K562 (cell line): ENCODE results near the gene DOK3. TPM values are rescaled to one million over a fixed set of nuclear protein-coding genes. Genes with fewer than 3 reads are reported as not detected.
A peak's percentile ranks its signal among the peaks of the same experiment; 100 is the strongest.

Experiments
- ATAC-seq: fragments of 200-7000 bp; cut with Tn5 transposase; 3 replicates; pipeline ENCODE4 v1.9.1; 2020; ENCODE audit warnings: moderate library complexity
- BruUV-seq: library from RNA; stranded (reverse); fragments of 400-500 nt; replicated peaks from 2 replicates; lab custom pipeline; 2021; lab: Mats Ljungman, UMichigan
- CTCF ChIA-PET: fragments of 300-600 bp; formaldehyde crosslinking; extraction: SDS; loops from one replicate; lab custom pipeline; 2021; ENCODE audit warnings: low intra/inter-chr PET ratio; lab: Yijun Ruan, JAX
- POLR2A ChIA-PET: fragments of 300-600, 350-650 bp; sonication (Branson Sonifier 250); formaldehyde crosslinking; extraction: SDS; loops from one replicate; lab custom pipeline; 2021; ENCODE audit warnings: antibody characterized with exemption, inconsistent platforms; lab: Yijun Ruan, JAX
- DNase-seq, 4 experiments: peaks; one replicate each; pipeline versions ENCODE4 v3.0.0 to v3.0.0-alpha.2; 2011 to 2018; ENCODE audit warnings: low spot score in 3 of 4, mixed read lengths in 3 of 4; ENCODE audit errors: extremely low read depth in 1 of 4
- FAIRE-seq: peaks from 2 replicates; lab custom pipeline; 2011; peaks lifted over from hg19 to GRCh38; lab: Jason Lieb, UNC
- H2AFZ ChIP-seq: 2 replicates; pipeline ENCODE4 v1.6.0; 2011; ENCODE audit warnings: low read depth, low read length, control low read depth, inconsistent platforms
- H3K27ac ChIP-seq: fragments of 200-600 bp; 3 replicates; pipeline ENCODE4 v1.8.0; 2011; ENCODE audit warnings: low read depth, mild to moderate bottlenecking, control low read depth, inconsistent platforms, low read length, moderate library complexity, mixed read lengths; ENCODE audit errors: extremely low read depth
- H3K27me3 ChIP-seq, 2 experiments: fragments of 300-600 bp in 1 of 2; 2 replicates in 1 of 2; 3 replicates in 1 of 2; pipeline versions ENCODE4 v1.6.0 to v1.8.0; 2011; ENCODE audit warnings: inconsistent platforms in 2 of 2, low read length in 2 of 2, mild to moderate bottlenecking in 1 of 2, mixed read lengths in 1 of 2, moderate library complexity in 1 of 2; ENCODE audit not compliant: control insufficient read depth in 2 of 2, insufficient read depth in 2 of 2
- H3K36me3 ChIP-seq: fragments of 300-600 bp; 3 replicates; pipeline ENCODE4 v1.8.0; 2011; ENCODE audit warnings: mild to moderate bottlenecking, low read length, inconsistent platforms; ENCODE audit not compliant: control insufficient read depth, insufficient read depth
- H3K4me1 ChIP-seq, 2 experiments: fragments of 200-600 bp in 1 of 2; replicated peaks in 1 of 2; 2 replicates in 1 of 2; 3 replicates in 1 of 2; pipeline versions ENCODE4 v1.5.1 to v1.8.0; 2011; ENCODE audit warnings: inconsistent platforms in 2 of 2, low read length in 2 of 2, mild to moderate bottlenecking in 1 of 2, mixed read lengths in 1 of 2, moderate library complexity in 1 of 2; ENCODE audit not compliant: control insufficient read depth in 2 of 2, insufficient read depth in 2 of 2
- H3K4me2 ChIP-seq: 2 replicates; pipeline ENCODE4 v1.6.1; 2011; ENCODE audit warnings: low read length, control low read depth, inconsistent platforms, mixed read lengths; ENCODE audit not compliant: insufficient read depth
- H3K4me3 ChIP-seq: fragments of 200-600 bp; sonication (generic), shearing (Covaris generic); 2 replicates; pipeline ENCODE4 v1.5.1; 2016; ENCODE audit warnings: control low read depth, inconsistent platforms
- H3K79me2 ChIP-seq: fragments of 200-600 bp; 3 replicates; pipeline ENCODE4 v1.8.0; 2011; ENCODE audit warnings: low read length, inconsistent platforms; ENCODE audit not compliant: control insufficient read depth, insufficient read depth
- H3K9ac ChIP-seq, 2 experiments: 2 replicates each; pipeline versions ENCODE4 v1.6.0 to v1.6.1; 2011; ENCODE audit warnings: low read depth in 2 of 2, low read length in 2 of 2, control low read depth in 1 of 2, inconsistent platforms in 1 of 2, mild to moderate bottlenecking in 1 of 2, mixed read lengths in 1 of 2; ENCODE audit not compliant: insufficient read depth in 1 of 2
- H3K9me1 ChIP-seq: one replicate; pipeline ENCODE4 v1.6.0; 2011; ENCODE audit warnings: inconsistent platforms, mild to moderate bottlenecking, low read length, moderate library complexity; ENCODE audit not compliant: control insufficient read depth, insufficient read depth
- H3K9me3 ChIP-seq: replicated peaks from 2 replicates; pipeline ENCODE4 v1.5.1; 2011; ENCODE audit warnings: low read depth, low read length, inconsistent platforms; ENCODE audit not compliant: control insufficient read depth, insufficient read depth
- H4K20me1 ChIP-seq: replicated peaks from 2 replicates; pipeline ENCODE4 v1.6.1; 2011; ENCODE audit warnings: low read length, inconsistent platforms, mixed read lengths; ENCODE audit not compliant: control insufficient read depth, insufficient read depth
- BCOR ChIP-seq: fragments of 450-650 bp; IDR thresholded peaks from 2 replicates; pipeline ENCODE4 v1.6.1; 2016
- CREB3 ChIP-seq: fragments of 450-650 bp; conservative IDR thresholded peaks from 2 replicates; pipeline ENCODE4 v1.6.1; 2016; ENCODE audit warnings: missing genetic modification characterization, low read depth, mild to moderate bottlenecking, missing compliant biosample characterization, moderate library complexity
- ELF2 ChIP-seq: fragments of 250-450 bp; sonication (Bioruptor Pico); IDR thresholded peaks from 2 replicates; pipeline ENCODE4 v1.5.0; 2021; ENCODE audit warnings: mild to moderate bottlenecking
- NUFIP1 ChIP-seq: fragments of 450-650 bp; IDR thresholded peaks from 2 replicates; pipeline ENCODE4 v1.6.1; 2018; ENCODE audit not compliant: partially characterized antibody
- PRPF4 ChIP-seq: fragments of 200-400 bp; formaldehyde crosslinking; IDR thresholded peaks from one replicate; pipeline ENCODE4 v1.6.1; 2017; ENCODE audit warnings: low read length, low read depth, mild to moderate bottlenecking; ENCODE audit not compliant: insufficient read depth, poor library complexity, severe bottlenecking
- RBFOX2 ChIP-seq: fragments of 200-400 bp; formaldehyde crosslinking; IDR thresholded peaks from 2 replicates; pipeline ENCODE4 v1.6.1; 2017; ENCODE audit warnings: low read depth, mild to moderate bottlenecking, low read length, moderate library complexity
- RBM25 ChIP-seq: fragments of 200-400 bp; formaldehyde crosslinking; IDR thresholded peaks from 2 replicates; pipeline ENCODE4 v1.6.1; 2018; ENCODE audit warnings: low read length, low read depth, moderate library complexity; ENCODE audit not compliant: severe bottlenecking
- SPI1 ChIP-seq: IDR thresholded peaks from 2 replicates; pipeline ENCODE4 v1.6.1; 2011; ENCODE audit warnings: low read depth, low read length, control low read depth, borderline replicate concordance
- ZFP36 ChIP-seq: fragments of 150-350 bp; IDR thresholded peaks from 2 replicates; pipeline ENCODE4 v1.6.1; 2018; ENCODE audit warnings: low read length, low read depth; ENCODE audit not compliant: partially characterized antibody
- ZKSCAN1 ChIP-seq: fragments of 150-350 bp; IDR thresholded peaks from 2 replicates; pipeline ENCODE4 v1.6.1; 2016; ENCODE audit warnings: low read depth, low read length
- ZNF140 ChIP-seq: fragments of 250-450 bp; sonication (Bioruptor Pico); IDR thresholded peaks from 2 replicates; pipeline ENCODE4 v1.8.0; 2021; ENCODE audit warnings: moderate library complexity, mild to moderate bottlenecking, inconsistent platforms
- ZNF263 ChIP-seq: sonication (generic); formaldehyde crosslinking; IDR thresholded peaks from 2 replicates; pipeline ENCODE4 v1.8.0; 2022; ENCODE audit warnings: mild to moderate bottlenecking, missing genetic modification reagents, borderline replicate concordance
- WGBS: fragments of 100-300 bp; shearing (Covaris generic); methylation state at CpG from one replicate; pipeline ENCODE4 v1.1.6; 2016; ENCODE audit warnings: low coverage, mixed read lengths; ENCODE audit not compliant: insufficient coverage; ENCODE audit errors: missing lambda C conversion rate; 5-methylcytosine and 5-hydroxymethylcytosine counted together
- in situ Hi-C: fragments of 300-500 bp; cut with MboI; formaldehyde crosslinking; loops from 4 replicates; pipeline ENCODE4 v1.15.0; 2018; ENCODE audit warnings: inconsistent platforms, mixed read lengths
- intact Hi-C: fragments of 100-400 bp; cut with micrococcal nuclease; formaldehyde crosslinking; loops from 2 replicates; pipeline ENCODE4 v1.14.2; 2022
- polyA plus RNA-seq, 8 experiments: library from polyadenylated mRNA; depleted of rRNA in 4 of 8; stranded (reverse) in 5 of 8; unstranded in 3 of 8; fragments of >200 nt; fragmentation: Nextera tagmentation in 2 of 8; fragmentation: Illumina TruSeq in 1 of 8; extraction: Ambion mirVana in 2 of 8; extraction: Trizol in 1 of 8; gene quantifications; 2 replicates each; pipeline versions ENCODE4 v1.2.1 to v1.2.3, GENCODE V29; 2011 to 2014; ENCODE audit warnings: inconsistent platforms in 1 of 8, missing spikeins in 1 of 8
- total RNA-seq, 7 experiments: library from RNA; depleted of rRNA in 6 of 7; stranded (reverse); fragments of >200 nt in 6 of 7; fragmentation: Illumina TruSeq in 2 of 7; extraction: Trizol in 2 of 7; gene quantifications; 2 replicates each; pipeline versions ENCODE4 v1.2.1 to v1.2.3, GENCODE V29; 2011 to 2021; ENCODE audit warnings: low replicate concordance in 1 of 7
- TF ChIP-seq, protein P1 (sequence below): sonication (generic); formaldehyde crosslinking; IDR thresholded peaks from 2 replicates; pipeline ENCODE4 v1.5.0; 2020; ENCODE audit warnings: missing genetic modification reagents
- TF ChIP-seq, protein P2 (sequence below): fragments of 250-450 bp; sonication (Bioruptor Pico); IDR thresholded peaks from 2 replicates; pipeline ENCODE4 v1.4.0; 2020; ENCODE audit warnings: mild to moderate bottlenecking, moderate library complexity

DOK3 gene
- total and polyA plus RNA-seq, 9 of the 15 experiments (the other 6 are each of a cell fraction or from before 2014, with no cell fraction given): 1.3 to 23.0 (median 8.0) TPM

DNA sequence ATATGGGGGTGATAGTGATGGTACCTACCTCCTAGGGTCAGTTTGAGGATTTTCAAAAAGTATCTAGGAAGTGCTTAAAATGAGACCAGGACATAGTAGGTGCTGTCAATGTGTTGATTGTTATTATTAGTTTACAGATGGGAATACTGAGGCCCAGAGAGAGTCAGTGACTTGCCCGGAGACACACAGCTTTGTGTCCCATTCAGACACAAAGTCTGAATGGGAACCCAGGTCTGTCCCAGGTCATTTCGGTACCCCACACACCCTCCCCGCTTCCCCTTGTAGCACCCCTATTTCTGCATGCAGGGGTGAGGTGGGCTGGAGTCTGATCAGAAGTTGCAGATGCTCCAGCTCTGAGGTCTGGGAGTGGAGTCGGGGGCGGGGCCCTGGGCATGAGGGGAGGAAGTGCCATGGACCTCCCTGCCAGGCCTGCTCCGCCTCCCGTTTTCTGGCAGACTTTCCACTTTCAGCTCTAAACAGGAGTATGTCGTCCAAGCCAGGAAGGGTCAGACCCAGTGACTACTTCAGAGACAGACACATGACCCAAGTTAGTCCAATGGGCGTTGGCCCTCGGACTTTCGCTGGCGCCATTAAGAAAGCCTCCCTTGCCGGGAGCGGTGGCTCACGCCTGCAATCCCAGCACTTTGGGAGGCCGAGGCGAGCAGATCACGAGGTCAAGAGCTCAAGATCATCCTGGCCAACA is 32.9 kb downstream of the DOK3 start:
- BruUV-seq: no TSS peak
- ATAC-seq (no peak), DNase-seq (peak in 1 of 4 experiments; percentile 31), FAIRE-seq (peak; percentile 73)
- Histone ChIP-seq H3K79me2 (peaks cover 12% of the 10 kb centered on the region), H4K20me1 (no peaks in the 10 kb centered on the region), H3K9me1 (no peaks in the 10 kb centered on the region), H3K27me3 (no peaks in the 10 kb centered on the region), H3K9ac (no peak overlapping the region), H3K4me3 (no peak overlapping the region), H2AFZ (peak overlapping the region; percentile 56; the same call in 1 of the 2 replicates), H3K4me1 (peaks cover 35 to 56% of the 10 kb centered on the region in 2 experiments), H3K9me3 (no peaks in the 10 kb centered on the region), H3K4me2 (no peak overlapping the region), H3K27ac (peak overlapping the region; percentile 45; the same call in 2 of the 3 replicates), H3K36me3 (peaks cover 12% of the 10 kb centered on the region; the same call in 2 of the 3 replicates)
- ChIA-PET CTCF (no interaction called here), POLR2A (interaction anchor here (0.6 to 5.4 kb wide), 11 partner anchors 9 to 482 kb away, joined by 3 to 30 read pairs (median 4); no protein-coding TSS in a partner anchor)
- 59% methylated on average over 17 of the region's 18 CpGs for WGBS
- intact Hi-C loops (no loop called here), in situ Hi-C loops (no loop called here)
- TF ChIP-seq, protein P1, sequence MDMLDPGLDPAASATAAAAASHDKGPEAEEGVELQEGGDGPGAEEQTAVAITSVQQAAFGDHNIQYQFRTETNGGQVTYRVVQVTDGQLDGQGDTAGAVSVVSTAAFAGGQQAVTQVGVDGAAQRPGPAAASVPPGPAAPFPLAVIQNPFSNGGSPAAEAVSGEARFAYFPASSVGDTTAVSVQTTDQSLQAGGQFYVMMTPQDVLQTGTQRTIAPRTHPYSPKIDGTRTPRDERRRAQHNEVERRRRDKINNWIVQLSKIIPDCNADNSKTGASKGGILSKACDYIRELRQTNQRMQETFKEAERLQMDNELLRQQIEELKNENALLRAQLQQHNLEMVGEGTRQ (CRISPR knock-in tag): peak; percentile 31; the same call in 1 of the 2 replicates
- TF ChIP-seq SPI1: 0 out of 2 replicates have a peak, but pooled peaks have one; percentile 23
- TF ChIP-seq, protein P2, sequence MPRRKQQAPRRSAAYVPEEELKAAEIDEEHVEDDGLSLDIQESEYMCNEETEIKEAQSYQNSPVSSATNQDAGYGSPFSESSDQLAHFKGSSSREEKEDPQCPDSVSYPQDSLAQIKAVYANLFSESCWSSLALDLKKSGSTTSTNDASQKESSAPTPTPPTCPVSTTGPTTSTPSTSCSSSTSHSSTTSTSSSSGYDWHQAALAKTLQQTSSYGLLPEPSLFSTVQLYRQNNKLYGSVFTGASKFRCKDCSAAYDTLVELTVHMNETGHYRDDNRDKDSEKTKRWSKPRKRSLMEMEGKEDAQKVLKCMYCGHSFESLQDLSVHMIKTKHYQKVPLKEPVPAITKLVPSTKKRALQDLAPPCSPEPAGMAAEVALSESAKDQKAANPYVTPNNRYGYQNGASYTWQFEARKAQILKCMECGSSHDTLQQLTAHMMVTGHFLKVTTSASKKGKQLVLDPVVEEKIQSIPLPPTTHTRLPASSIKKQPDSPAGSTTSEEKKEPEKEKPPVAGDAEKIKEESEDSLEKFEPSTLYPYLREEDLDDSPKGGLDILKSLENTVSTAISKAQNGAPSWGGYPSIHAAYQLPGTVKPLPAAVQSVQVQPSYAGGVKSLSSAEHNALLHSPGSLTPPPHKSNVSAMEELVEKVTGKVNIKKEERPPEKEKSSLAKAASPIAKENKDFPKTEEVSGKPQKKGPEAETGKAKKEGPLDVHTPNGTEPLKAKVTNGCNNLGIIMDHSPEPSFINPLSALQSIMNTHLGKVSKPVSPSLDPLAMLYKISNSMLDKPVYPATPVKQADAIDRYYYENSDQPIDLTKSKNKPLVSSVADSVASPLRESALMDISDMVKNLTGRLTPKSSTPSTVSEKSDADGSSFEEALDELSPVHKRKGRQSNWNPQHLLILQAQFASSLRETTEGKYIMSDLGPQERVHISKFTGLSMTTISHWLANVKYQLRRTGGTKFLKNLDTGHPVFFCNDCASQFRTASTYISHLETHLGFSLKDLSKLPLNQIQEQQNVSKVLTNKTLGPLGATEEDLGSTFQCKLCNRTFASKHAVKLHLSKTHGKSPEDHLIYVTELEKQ: no peak
- 0 out of 2 replicates have a peak, but pooled peaks have one; percentile 26 for TF ChIP-seq ZKSCAN1
- peak; percentile 79 for TF ChIP-seq BCOR
- no peak for TF ChIP-seq ZNF263 (CRISPR knock-in tag)
- peak; percentile 21; the same call in 1 of the 2 replicates for TF ChIP-seq RBFOX2
- no peak for TF ChIP-seq PRPF4
- TF ChIP-seq NUFIP1: no peak
- TF ChIP-seq ZFP36: peak; percentile 67
- 0 out of 2 replicates have a peak, but pooled peaks have one; percentile 27 for TF ChIP-seq CREB3 (tag)
- TF ChIP-seq RBM25: peak; percentile 29
- no peak for TF ChIP-seq ZNF140 (CRISPR knock-in tag)
- TF ChIP-seq ELF2 (CRISPR knock-in tag): no peak
